ENCODE results near the gene TMEM40. TPM values are rescaled to one million over a fixed set of nuclear protein-coding genes. Genes with fewer than 3 reads are reported as not detected.
"Not testable (repeated sequence)": the region's sequence is repeated elsewhere in the genome, so short reads cannot be mapped to it uniquely, and the experiment has no call there.

The TMEM40 gene
- total RNA-seq, 4 donors from 2014 or later: 46.4 to 93.6 (median 50.7) TPM

DNA sequence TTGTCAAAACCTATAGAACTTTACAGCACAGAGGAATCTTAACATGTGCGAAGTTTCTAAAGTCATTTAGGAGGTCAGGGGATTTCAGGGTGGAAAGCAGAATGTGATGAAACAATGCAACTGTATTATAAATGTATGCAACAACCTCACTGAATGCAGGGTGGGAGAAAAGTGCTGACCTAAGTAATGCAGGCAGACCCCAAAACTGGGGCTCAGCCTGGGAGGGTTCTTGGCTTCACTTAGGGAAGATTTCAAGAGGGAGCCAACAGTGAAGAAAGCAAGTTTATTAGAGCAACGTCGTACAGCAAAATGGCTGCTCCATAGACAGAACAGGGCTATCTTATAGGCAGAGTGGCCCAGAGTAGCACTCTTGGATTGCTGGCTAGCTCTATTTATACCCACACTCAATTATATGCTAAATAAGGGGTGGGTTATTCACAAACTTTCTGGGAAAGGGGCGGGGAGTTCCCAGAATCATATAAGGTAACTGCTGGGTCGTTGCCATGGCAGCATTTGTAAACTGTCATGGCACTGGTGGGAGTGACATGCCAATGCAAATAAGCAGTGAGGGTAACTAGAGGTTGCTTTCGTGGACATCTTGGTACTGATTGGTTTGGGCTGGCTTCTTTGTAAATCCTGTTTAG, 23.2 kb upstream of the TMEM40 start:
- intact Hi-C loops (cut with DNase I; ENCODE audit: low total_unique reads): no loop called here
- 72% methylated on average over 6 of the region's 6 CpGs for WGBS, 2 donors
- no peak for DNase-seq (ENCODE audit: low spot score in 2 of 2)
- H3K4me3 ChIP-seq (ENCODE audit: low read depth, poor library complexity, severe bottlenecking): no peak overlapping the region
- no peak for TF ChIP-seq POLR2A (IDR thresholded peaks at IDR 0.05)
- TF ChIP-seq, protein P1, sequence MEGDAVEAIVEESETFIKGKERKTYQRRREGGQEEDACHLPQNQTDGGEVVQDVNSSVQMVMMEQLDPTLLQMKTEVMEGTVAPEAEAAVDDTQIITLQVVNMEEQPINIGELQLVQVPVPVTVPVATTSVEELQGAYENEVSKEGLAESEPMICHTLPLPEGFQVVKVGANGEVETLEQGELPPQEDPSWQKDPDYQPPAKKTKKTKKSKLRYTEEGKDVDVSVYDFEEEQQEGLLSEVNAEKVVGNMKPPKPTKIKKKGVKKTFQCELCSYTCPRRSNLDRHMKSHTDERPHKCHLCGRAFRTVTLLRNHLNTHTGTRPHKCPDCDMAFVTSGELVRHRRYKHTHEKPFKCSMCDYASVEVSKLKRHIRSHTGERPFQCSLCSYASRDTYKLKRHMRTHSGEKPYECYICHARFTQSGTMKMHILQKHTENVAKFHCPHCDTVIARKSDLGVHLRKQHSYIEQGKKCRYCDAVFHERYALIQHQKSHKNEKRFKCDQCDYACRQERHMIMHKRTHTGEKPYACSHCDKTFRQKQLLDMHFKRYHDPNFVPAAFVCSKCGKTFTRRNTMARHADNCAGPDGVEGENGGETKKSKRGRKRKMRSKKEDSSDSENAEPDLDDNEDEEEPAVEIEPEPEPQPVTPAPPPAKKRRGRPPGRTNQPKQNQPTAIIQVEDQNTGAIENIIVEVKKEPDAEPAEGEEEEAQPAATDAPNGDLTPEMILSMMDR (IDR thresholded peaks at IDR 0.05): no peak

- intact Hi-C loops (cut with DNase I; ENCODE audit: low total_unique reads): no loop called here
- WGBS, 2 donors: 78 to 89% methylated on average over 4 of the region's 4 CpGs
- no peak for DNase-seq (ENCODE audit: low spot score in 2 of 2)
- TF ChIP-seq, protein P1 (IDR thresholded peaks at IDR 0.05): no peak
- no peak for TF ChIP-seq POLR2A (IDR thresholded peaks at IDR 0.05)
- H3K4me3 ChIP-seq (ENCODE audit: low read depth, poor library complexity, severe bottlenecking): no peak overlapping the region
Measured at GRCh38 chr3:12780751-12781150, 21.7 kb upstream of the TMEM40 start.

DNA sequence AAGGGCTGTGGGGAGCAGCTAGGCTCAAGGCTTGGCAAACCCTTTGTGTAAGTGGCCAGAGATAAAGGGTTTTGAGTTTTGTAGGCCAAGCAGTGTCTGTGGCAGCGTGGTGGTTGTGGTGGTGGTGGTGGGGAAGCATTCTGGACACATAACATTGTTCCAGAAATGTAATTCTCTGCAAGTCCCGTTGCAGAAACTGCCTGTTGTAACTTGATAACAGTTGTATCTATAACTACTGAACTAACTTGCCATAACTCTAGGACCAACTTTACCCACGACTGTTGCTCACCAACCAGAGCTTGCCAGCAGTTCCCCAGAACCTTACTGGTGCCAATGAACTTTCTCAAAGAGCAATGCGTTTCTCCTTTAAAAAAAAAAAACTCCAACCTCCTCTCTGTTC, 18.1 kb upstream of the TMEM40 start:
- intact Hi-C loops (cut with DNase I; ENCODE audit: low total_unique reads): no loop called here
- TF ChIP-seq, protein P1 (IDR thresholded peaks at IDR 0.05): no peak
- TF ChIP-seq POLR2A (IDR thresholded peaks at IDR 0.05): no peak
- no peak for DNase-seq (ENCODE audit: low spot score in 2 of 2)
- WGBS, 2 donors: 44 to 53% methylated on average over 4 of the region's 4 CpGs
- H3K4me3 ChIP-seq (ENCODE audit: low read depth, poor library complexity, severe bottlenecking): no peak overlapping the region

DNA sequence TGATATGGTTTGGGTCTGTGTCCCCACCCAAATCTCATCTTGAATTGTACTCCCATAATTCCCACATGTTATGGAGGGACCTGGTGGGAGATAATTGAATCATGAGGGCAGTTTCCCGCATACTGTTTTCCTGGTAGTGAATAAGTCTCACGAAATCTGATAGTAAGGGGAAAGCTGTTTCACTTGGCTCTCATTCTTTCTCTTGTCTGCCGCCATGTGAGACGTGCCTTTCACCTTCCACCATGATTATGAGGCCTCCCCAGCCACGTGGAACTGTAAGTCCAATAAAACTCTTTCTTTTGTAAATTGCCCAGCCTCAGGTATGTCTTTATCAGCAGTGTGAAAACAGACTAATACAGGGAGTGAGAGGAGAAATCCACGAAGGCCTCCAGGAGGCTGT, 16.9 kb upstream of the TMEM40 start:
- DNase-seq (ENCODE audit: low spot score in 2 of 2); H3K4me3 ChIP-seq (ENCODE audit: low read depth, poor library complexity, severe bottlenecking); intact Hi-C loops (cut with DNase I; ENCODE audit: low total_unique reads): not testable (repeated sequence)
- WGBS, 2 donors: 70 to 82% methylated on average over 6 of the region's 6 CpGs

GRCh38 chr3:12775226-12775625, 16.2 kb upstream of the TMEM40 start:
- 83% methylated on average over 1 of the region's 1 CpG; no CpG with 5 or more reads in 1 of the 2 donors for WGBS, 2 donors
- no peak for DNase-seq (ENCODE audit: low spot score in 2 of 2)

DNA sequence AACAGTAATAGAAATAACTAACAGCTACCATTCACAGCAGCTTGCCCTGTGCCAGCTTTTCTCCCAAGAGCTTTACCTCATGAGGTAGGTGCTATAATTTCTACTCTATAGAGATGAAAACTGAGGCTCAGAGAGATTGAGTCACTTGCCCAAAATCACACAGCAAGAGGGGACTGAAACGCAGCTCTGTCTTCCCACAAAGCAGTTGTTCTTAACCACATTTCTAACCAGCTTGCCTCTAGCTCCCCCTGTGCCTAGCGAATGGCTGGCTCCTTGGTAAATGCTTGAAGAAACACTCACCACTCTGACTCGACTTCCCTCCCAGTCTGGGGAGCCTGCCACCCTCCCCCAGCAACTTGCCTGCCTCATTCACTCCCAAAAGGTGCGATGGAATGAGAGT, 15.6 kb upstream of the TMEM40 start:
- 58 to 74% methylated on average over 4 of the region's 4 CpGs for WGBS, 2 donors
- intact Hi-C loops (cut with DNase I; ENCODE audit: low total_unique reads): no loop called here
- H3K4me3 ChIP-seq (ENCODE audit: low read depth, poor library complexity, severe bottlenecking): no peak overlapping the region
- DNase-seq (ENCODE audit: low spot score in 2 of 2): no peak
- TF ChIP-seq POLR2A (IDR thresholded peaks at IDR 0.05): no peak
- TF ChIP-seq, protein P1 (IDR thresholded peaks at IDR 0.05): no peak

More at GRCh38 chr3:12775226-12775625, 16.2 kb upstream of the TMEM40 start:
- H3K4me3 ChIP-seq (ENCODE audit: low read depth, poor library complexity, severe bottlenecking): no peak overlapping the region
- intact Hi-C loops (cut with DNase I; ENCODE audit: low total_unique reads): no loop called here
- TF ChIP-seq POLR2A (IDR thresholded peaks at IDR 0.05): no peak
- TF ChIP-seq, protein P1 (IDR thresholded peaks at IDR 0.05): no peak
